Activated T-cell treated with anti-CD3 and anti-CD28 coated beads for 4 hours (primary cell): ENCODE data around the gene HEBP1.

Source experiments
- DNase-seq: peaks from one replicate; pipeline ENCODE4 v3.0.0-alpha.2; 2020

HEBP1 gene

DNA sequence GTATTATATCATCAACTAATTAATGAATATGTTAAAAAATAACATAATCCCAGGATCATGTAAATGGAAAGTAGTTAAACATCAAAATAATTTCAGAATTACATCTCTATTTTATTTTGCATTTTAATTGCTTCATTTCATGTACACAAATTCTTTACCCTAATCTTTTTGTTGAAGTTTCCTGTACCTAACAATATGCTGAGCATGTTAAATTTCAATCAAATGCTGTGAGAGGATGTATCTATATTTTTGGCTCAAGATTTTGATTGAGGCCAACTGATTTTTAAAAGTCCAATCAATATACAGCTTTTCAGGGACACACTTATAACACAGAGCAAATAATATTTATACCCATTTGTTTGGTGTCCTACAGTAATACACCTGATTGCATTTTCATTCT, 54.5 kb downstream of the HEBP1 start:
- no peak for DNase-seq

- DNase-seq, result no peak
These were observed 56.3 kb downstream of the HEBP1 start for GRCh38 chr12:12943586-12944260.

GRCh38 chr12:12941450-12942350, 58.4 kb downstream of the HEBP1 start:
- DNase-seq, result no peak

- no peak for DNase-seq
These were observed 60.2 kb downstream of the HEBP1 start for GRCh38 chr12:12939888-12940287.

DNA sequence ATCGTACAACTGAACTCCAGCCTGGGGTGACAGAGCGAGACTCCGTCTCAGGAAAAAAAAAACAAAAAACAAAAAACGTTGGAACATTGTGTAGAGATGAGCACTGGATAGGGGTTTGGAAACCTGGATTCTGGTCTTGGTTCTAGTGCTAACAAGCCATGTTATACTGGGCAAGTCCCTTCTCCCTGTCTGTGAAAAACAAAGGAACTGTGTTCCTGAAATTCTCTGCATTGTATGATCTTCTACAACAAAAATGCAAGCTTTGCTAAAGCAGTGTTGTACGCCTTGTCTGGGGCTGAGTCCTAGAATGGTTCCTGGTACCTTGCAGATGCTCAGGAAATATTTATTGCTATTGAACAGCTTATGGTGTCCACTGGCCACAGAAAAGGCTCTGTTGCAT, 61.5 kb downstream of the HEBP1 start:
- no peak for DNase-seq

DNA sequence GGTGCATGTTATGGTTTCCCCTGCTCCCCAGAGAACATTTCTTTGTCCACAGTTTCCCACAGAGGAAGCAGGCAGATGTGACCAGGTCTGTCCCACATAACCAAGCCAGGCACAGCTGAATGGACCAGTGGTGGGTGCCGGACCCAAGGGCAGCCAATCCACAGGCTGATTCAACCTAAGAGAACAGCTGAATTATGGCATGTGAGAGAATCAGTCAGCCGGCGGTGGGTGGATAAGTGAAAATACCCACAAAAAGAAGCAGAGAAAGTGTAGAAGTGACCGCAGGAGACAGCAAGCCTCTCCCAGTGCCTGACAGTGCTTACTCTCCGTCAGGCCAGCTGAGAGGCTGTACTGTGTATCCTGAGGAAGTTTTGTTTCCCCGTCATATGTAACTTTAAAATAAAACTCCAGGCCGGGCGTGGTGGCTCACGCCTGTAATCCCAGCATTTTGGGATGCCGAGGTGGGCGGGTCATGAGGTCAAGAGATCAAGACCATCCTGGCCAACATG, 63.0 kb downstream of the HEBP1 start:
- DNase-seq, result no peak

DNA sequence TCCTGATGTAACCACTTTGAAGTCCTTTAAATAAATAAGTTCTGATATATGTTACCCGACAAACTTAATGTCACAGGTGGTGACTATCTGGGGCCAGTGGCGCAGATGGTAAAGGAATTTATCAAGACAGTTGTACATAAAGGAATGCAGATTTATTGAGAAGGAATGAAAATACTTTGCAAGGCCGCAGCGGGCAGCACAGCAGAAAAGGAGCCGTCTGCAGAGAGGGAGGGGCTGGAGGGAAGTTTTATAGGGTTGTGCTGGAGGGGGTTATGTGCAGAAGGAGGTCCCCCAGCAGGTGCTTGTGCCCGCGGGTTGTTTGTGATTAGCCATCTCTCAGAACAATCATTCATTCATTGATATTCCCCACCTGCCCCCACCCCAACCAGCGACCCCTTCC, 65.5 kb downstream of the HEBP1 start:
- no peak for DNase-seq

GRCh38 chr12:12933742-12934141, 66.3 kb downstream of the HEBP1 start:
- DNase-seq, result no peak

DNA sequence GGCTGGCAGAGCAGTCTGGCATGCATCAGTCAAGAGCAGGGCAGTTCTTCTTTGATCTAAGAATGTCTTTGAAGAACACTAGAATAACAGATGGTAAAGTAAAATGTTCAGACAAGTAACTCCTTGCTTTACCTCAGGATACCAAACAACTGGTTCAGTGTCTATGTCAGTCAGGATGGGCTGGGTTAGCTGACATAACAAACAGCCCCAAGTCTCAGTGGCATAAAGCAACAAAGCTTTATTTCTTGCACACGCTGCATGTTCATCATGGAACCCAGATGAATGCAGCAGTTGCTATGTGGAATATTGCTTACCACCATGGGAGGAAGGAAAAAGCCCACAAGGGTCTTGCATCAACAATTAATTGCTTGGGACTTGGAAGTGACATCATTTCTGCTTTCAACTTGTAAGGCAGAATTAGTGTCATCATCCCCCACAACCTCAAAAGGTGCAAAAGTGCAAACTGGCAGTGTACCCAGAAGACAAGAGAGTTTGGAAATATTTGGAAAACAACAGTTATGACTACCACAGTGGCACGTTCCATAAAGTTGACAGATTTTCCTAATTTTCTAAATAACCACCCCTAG, 69.3 kb downstream of the HEBP1 start:
- no peak for DNase-seq

DNA sequence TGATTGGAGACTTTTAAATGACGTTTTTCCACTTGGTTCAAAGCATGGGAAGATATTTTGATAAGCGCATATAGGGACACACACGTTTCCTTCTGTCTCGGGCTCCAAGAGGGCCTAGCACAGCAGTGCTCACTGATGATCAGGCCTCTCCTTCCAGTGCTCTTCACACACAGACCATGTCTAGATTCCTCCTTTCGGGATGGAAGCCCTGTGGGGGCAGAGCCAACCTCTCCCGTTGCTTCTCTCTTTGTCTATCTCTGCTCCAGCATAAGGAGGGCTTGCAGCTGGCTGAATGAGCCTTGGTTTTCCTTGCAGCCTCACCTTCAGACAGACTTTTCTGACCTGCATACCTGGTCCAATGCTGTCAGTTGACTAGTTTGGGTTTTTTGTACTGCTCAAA, 70.4 kb downstream of the HEBP1 start:
- DNase-seq, result no peak

DNA sequence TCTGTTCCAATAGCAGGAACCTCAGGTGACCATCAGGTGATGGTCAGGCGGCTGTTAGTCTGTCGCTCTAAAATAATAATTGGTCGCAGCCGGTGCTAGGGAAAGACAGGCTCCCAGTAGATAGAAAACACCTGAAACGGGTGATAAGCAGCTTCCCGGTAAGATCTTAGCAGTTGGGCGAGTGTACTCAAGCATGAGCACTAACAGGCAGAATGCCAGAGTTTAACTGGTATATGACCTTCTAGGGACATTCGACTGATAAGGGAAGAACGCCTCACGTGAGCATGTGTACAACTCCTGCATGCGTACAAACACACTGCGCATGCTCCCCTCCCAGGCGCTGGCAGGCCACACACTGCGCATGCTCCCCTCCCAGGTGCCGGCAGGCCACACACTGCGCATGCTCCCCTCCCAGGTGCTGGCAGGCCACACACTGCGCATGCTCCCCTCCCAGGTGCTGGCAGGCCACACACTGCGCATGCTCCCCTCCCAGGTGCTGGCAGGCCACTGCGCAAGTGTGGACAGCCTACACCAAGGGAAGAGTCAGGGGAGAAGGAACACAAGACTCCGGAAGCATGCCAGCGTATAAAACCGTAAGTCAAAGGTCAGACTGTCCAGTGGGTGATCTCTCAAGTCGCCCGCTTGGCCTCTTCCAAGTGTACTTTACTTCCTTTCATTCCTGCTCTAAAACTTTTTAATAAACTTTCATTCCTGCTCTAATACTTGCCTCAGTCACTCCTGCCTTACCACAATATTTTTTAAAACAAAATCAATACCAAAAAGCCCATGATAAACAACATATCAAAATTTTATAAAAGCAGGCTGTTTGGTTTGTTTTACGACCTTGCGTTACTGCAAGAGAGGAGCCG, 72.6 kb downstream of the HEBP1 start:
- DNase-seq, result no peak

DNA sequence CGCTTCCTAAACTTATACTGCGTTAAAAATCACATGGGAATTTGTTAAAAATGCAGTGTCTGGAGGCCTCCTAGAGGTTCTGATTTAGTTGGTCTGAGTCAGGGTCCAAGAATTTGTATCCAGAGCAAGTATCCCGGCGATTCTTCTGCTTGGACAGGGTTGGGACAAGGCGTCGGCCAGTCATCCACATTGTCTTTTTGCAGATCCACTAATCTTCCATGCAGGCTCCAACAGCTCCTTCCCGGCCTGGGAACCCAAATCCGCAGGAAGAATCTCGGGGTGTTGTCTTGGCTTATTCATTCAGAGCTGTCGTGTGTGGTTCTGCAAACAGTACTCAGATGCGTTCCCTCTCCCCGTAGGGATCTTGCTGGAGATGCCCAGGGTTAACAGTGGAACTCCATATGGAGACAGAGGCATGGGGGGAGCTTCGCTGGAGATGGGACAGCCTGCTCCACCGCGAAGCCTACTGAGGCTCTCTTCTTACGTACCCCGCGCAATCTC, 73.4 kb downstream of the HEBP1 start:
- no peak for DNase-seq

- DNase-seq, result no peak
These were observed 74.7 kb downstream of the HEBP1 start for GRCh38 chr12:12925388-12925787.
